Activated naive CD8-positive, alpha-beta T cell treated with anti-CD3 and anti-CD28 coated beads, Interleukin-2, amount 50 U/mL, for 24 hours (primary cell): ENCODE measurements around the gene SPG11.

Source experiments
- ATAC-seq: fragments of 150-1000 bp; cut with Tn5 transposase; one replicate; pipeline ENCODE4 v1.10.0; 2021
- DNase-seq: peaks from one replicate; pipeline ENCODE4 v3.0.0; 2021
- H3K27ac Mint-ChIP-seq: one replicate; pipeline ENCODE4 v1.8.0; 2021; ENCODE audit warnings: mild to moderate bottlenecking, mixed read lengths
- H3K27me3 Mint-ChIP-seq: one replicate; pipeline ENCODE4 v1.8.0; 2021; ENCODE audit warnings: mixed read lengths
- H3K36me3 Mint-ChIP-seq: one replicate; pipeline ENCODE4 v1.8.0; 2021; ENCODE audit warnings: low read depth, mixed read lengths
- H3K4me1 Mint-ChIP-seq: one replicate; pipeline ENCODE4 v1.8.0; 2021; ENCODE audit warnings: mixed read lengths
- H3K4me3 Mint-ChIP-seq: one replicate; pipeline ENCODE4 v1.8.0; 2021; ENCODE audit warnings: mild to moderate bottlenecking, moderate library complexity, mixed read lengths
- H3K9me3 Mint-ChIP-seq: one replicate; pipeline ENCODE4 v1.8.0; 2021; ENCODE audit warnings: mixed read lengths

Gene SPG11

DNA sequence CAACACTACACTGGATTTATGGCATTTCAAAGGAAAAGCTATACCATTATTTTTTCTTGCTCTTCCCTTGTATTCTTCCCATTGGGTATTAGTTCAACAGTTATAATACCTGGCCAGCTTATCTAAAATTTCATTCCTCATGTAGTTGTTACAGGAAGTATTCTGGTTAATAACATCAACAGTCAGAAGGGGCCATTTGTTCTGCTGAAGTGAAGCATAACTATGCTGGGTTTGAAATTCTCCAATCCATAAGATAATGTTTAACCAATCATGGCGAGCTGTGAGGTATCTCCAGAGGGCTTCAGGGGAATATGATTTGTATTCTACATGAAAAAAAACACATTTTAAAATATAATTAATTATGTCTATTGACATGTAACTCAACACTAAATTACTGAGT lies 43.4 kb downstream of the SPG11 start:
- no peaks in the 10 kb centered on the region for H3K9me3 Mint-ChIP-seq
- H3K4me1 Mint-ChIP-seq: peaks cover 6% of the 10 kb centered on the region
- H3K4me3 Mint-ChIP-seq: no peak overlapping the region
- no peak overlapping the region for H3K27ac Mint-ChIP-seq
- no peak for ATAC-seq
- peaks cover 39% of the 10 kb centered on the region for H3K36me3 Mint-ChIP-seq
- no peaks in the 10 kb centered on the region for H3K27me3 Mint-ChIP-seq
- DNase-seq: no peak

DNA sequence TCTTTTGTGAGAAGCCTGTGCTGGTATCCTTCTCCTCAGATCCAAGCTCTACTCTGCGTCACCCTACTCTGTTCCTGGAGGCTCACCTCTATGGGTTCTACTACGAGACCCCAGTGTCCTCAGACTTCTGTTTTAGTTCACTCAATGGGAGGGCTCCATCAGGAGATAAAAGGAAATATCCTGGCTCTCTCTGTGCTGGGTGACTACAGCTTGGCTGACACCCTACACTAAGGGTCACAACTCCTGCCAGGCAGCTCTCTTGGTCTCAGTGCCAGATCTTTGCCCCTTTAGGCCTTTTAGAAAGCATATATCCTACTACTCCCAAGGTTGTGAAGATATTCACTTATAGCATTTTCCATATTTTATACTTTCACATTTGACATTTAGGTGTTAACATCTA lies 46.5 kb downstream of the SPG11 start:
- DNase-seq (no peak), ATAC-seq (no peak)
- no peaks in the 10 kb centered on the region for H3K9me3 Mint-ChIP-seq
- no peaks in the 10 kb centered on the region for H3K4me1 Mint-ChIP-seq
- no peak overlapping the region for H3K4me3 Mint-ChIP-seq
- no peaks in the 10 kb centered on the region for H3K27me3 Mint-ChIP-seq
- H3K27ac Mint-ChIP-seq: no peak overlapping the region
- peaks cover 44% of the 10 kb centered on the region for H3K36me3 Mint-ChIP-seq

DNA sequence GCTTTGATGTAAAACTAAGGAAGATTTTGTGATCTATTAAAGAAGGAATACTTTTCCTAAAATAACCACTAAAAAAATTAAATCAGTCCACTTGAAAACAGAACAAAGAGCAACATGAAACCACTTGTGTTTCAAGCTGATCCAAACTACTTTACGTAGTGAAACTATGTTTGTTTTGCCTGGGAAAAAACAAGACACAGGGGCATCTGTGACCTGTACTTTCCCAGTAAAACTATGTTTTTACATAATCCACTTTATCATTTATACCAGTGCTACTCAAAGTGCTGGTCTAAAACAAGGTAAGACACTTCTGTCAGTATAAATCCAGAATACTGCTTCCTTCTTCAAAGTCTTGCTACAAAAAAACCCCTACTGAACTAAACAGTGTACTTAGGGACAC lies 56.7 kb downstream of the SPG11 start:
- no peaks in the 10 kb centered on the region for H3K27me3 Mint-ChIP-seq
- H3K27ac Mint-ChIP-seq: peak overlapping the region; percentile 11
- no peak for DNase-seq
- no peak overlapping the region for H3K4me3 Mint-ChIP-seq
- no peaks in the 10 kb centered on the region for H3K9me3 Mint-ChIP-seq
- no peaks in the 10 kb centered on the region for H3K4me1 Mint-ChIP-seq
- peaks cover 54% of the 10 kb centered on the region for H3K36me3 Mint-ChIP-seq
- no peak for ATAC-seq

DNA sequence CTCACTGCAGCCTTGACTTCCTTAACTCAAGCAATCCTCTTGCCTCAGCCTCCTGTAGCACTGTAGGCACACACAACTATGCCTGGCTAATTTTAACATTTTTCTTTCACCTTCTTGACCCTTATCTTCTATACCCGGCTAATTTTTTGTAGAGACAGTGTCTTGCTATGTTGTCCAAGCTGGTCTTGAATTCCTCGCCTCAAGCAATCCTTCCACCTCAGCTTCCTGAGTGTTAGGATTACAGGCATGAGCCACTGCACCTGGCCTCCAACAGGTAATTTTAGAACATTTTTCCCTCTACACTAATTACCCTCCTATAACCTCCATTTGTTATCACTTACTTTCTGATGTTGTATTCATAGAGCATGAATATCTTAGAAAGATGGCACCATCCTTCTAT lies 60.3 kb downstream of the SPG11 start:
- DNase-seq (no peak), ATAC-seq (no peak)
- Mint-ChIP-seq H3K27ac (no peak overlapping the region), H3K4me1 (peaks cover 9% of the 10 kb centered on the region), H3K9me3 (no peaks in the 10 kb centered on the region), H3K4me3 (no peak overlapping the region), H3K27me3 (no peaks in the 10 kb centered on the region), H3K36me3 (peaks cover 54% of the 10 kb centered on the region)

DNA sequence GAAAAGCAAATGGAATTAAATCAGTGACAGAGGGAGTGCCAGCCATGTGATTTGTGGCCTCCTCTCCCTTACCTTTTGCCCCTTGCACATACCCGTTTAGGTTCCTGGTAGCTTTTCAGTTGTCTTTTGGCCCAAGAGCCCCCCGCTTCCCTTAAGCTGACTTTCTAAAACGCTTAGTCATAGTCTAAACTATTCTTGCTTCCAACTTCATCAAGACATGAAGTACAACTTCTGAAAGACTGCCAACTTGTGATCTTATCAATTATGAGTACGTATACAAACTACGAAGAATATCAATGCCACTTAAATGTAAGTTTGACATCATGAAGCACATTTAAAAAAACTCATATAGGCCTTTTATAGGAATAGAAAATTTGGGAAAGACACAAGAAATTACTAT lies 64.6 kb downstream of the SPG11 start:
- no peak overlapping the region for H3K4me3 Mint-ChIP-seq
- ATAC-seq (no peak), DNase-seq (no peak)
- H3K36me3 Mint-ChIP-seq: peaks cover 50% of the 10 kb centered on the region
- H3K4me1 Mint-ChIP-seq: peaks cover 28% of the 10 kb centered on the region
- H3K9me3 Mint-ChIP-seq: no peaks in the 10 kb centered on the region
- no peaks in the 10 kb centered on the region for H3K27me3 Mint-ChIP-seq
- peak overlapping the region; percentile 14 for H3K27ac Mint-ChIP-seq

DNA sequence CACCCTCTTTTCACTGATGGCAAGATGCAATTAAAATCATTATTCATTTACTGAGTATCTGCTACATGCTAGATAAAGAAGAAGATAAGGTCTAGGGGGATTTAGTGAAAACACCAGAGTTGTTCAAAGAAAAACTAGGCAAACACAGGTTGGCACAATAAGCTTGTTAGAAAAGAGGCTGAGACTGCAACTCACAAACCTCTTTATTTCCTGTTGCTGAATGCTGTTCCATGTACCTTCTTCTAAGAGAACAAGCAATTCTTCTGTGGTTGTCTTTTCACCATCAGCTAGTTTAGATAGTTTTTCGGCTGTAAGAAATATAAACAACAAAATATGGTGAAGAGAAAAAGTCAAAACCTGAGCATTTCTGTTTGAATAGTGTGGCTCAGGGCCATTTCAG lies 65.4 kb downstream of the SPG11 start:
- H3K9me3 Mint-ChIP-seq: no peaks in the 10 kb centered on the region
- H3K36me3 Mint-ChIP-seq: peaks cover 49% of the 10 kb centered on the region
- DNase-seq (no peak), ATAC-seq (no peak)
- H3K4me1 Mint-ChIP-seq: peaks cover 32% of the 10 kb centered on the region
- no peaks in the 10 kb centered on the region for H3K27me3 Mint-ChIP-seq
- peak overlapping the region; percentile 14 for H3K27ac Mint-ChIP-seq
- no peak overlapping the region for H3K4me3 Mint-ChIP-seq

DNA sequence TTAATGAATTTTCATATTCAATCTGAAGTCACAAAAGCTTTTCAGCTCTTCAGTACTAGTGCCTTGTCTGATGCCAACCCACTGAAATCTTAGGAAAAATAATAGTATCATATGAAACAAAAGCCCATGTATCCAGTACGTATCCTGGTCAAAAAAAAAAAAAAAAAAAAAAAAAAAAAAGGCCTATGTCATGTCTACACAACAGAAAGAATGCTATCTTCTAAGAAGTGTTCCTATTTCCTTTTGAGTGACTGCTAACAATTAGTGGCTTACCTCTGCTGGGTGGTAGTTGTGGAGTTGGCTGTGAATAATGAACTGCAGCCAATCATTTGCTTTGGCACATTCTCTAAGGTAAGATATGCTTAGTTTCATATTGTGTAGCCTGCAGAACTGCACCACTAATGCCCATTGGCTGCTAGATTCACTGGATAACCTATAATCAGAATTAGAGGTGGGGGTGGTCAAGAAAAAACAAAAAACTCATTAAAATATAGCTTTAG lies 66.9 kb downstream of the SPG11 start:
- no peak for DNase-seq
- H3K4me3 Mint-ChIP-seq: no peak overlapping the region
- H3K4me1 Mint-ChIP-seq: peaks cover 32% of the 10 kb centered on the region
- H3K27me3 Mint-ChIP-seq: no peaks in the 10 kb centered on the region
- H3K36me3 Mint-ChIP-seq: peaks cover 42% of the 10 kb centered on the region
- no peak for ATAC-seq
- H3K27ac Mint-ChIP-seq: no peak overlapping the region
- no peaks in the 10 kb centered on the region for H3K9me3 Mint-ChIP-seq

DNA sequence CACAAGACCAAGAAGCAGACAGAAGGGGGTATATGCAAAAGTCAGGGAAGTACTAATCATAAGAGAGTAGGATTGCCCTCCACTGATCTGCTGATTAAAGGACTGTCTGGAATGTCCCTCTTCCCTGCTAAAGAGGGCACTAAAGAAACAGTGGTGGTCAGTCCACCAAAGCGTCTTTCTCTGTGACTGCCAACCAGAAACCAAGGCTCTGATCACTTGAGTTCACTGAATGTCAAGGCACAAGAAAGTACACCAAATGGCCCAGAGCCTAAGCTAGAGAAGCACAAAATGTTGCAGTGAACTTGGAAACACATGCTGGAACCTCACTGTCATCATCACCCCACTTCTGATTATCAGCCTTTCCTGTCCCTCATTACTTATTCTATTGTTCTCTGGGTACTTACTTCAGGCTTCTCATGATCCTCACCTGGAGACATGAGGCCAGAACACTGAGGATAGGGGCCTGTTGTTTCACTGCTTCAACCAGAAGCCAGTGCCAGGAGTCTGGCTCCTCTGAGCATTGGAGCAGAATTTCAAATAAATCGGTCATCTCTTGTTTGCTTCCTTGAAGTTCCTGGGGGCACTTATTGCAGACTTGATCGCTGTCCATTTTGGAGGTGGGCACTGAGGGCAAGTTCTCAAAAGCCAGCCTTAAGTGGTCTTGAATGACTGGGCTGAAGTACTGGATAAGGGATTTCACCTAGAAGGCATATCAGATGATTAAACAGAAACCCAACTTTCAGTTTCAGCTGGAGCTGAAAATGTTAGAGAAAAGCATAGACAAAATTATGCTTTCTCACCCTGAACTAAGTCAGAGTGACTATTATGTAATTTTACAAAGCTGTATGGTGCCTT lies 67.6 kb downstream of the SPG11 start:
- Mint-ChIP-seq H3K27ac (peak overlapping the region; percentile 46), H3K4me1 (peaks cover 32% of the 10 kb centered on the region), H3K9me3 (no peaks in the 10 kb centered on the region), H3K36me3 (peaks cover 42% of the 10 kb centered on the region), H3K27me3 (no peaks in the 10 kb centered on the region), H3K4me3 (no peak overlapping the region)
- peak; percentile 25 for ATAC-seq
- no peak for DNase-seq

DNA sequence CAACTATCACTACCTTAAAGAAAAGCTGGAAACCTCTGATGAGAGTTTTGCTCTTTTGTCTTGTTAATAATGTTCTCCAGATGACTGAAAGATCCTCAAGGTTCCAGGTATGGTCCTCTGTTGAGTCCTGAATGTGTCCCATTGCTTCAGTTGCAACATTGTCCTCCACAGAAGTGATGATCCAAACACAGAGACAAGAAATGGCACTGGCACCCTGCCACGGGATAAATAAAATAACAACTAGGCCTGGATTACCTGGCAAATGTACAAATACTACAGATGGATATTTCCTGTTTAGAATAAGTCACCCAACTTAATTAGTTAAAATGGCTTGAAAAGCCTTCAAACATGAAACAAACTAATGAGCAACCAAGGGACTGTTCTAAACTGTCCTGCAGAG lies 68.2 kb downstream of the SPG11 start:
- Mint-ChIP-seq H3K4me1 (peaks cover 32% of the 10 kb centered on the region), H3K27me3 (no peaks in the 10 kb centered on the region), H3K27ac (no peak overlapping the region), H3K4me3 (no peak overlapping the region), H3K9me3 (no peaks in the 10 kb centered on the region), H3K36me3 (peaks cover 43% of the 10 kb centered on the region)
- ATAC-seq: no peak
- DNase-seq: no peak

DNA sequence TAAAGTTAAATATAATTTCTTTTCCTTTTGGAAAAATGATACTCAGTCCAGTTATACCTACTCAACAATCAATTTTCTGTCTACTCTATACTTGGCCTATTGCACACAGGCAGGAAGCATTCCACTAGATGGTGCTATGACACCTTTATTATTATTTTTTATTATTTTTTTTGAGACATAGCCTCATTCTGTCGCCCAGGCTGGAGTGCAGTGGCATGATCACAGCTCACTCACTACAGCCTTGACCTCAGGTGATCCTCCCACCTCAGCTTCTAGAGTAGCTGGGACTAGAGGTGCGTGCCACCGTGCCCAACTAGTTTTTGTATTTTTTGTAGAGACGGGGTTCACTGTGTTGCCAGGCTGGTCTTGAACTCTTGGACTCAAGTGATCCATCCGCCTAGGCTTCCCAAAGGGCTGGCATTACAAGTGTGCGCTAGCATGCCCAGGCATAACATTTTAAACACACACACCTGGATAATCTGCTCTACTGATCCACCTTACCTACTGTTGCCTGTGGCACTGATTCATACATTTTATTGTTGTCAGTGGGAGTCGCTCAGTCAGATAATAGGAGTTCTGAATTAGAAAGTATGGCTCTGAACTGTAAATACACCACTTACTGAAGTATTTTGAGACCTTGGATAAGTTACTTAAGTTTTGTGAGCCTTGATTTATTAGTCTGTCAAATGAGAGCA lies 70.3 kb downstream of the SPG11 start:
- no peaks in the 10 kb centered on the region for H3K27me3 Mint-ChIP-seq
- peak overlapping the region; percentile 22 for H3K27ac Mint-ChIP-seq
- H3K4me3 Mint-ChIP-seq: no peak overlapping the region
- ATAC-seq (peak; percentile 71), DNase-seq (no peak)
- H3K4me1 Mint-ChIP-seq: peaks cover 24% of the 10 kb centered on the region
- H3K9me3 Mint-ChIP-seq: no peaks in the 10 kb centered on the region
- peaks cover 42% of the 10 kb centered on the region for H3K36me3 Mint-ChIP-seq

DNA sequence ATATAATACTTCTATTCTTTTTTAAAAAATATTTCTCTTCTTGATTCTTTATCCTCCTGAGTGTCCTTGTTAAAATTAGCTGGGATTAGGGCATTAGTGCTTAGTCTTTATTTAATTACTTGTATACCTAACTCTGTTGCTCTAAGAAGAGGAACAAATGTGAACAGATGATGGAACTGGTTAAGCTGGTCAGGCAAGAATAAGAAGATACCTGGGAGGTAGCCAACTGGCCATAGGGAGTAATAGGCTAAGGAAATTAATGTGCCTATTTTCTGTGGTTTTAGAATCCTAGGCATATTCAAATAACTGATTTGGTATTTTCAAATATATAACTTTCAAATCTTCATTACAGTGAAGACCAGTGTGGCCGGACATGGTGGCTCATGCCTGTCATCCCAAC lies 72.1 kb downstream of the SPG11 start:
- Mint-ChIP-seq H3K36me3 (peaks cover 38% of the 10 kb centered on the region), H3K4me3 (no peak overlapping the region)

DNA sequence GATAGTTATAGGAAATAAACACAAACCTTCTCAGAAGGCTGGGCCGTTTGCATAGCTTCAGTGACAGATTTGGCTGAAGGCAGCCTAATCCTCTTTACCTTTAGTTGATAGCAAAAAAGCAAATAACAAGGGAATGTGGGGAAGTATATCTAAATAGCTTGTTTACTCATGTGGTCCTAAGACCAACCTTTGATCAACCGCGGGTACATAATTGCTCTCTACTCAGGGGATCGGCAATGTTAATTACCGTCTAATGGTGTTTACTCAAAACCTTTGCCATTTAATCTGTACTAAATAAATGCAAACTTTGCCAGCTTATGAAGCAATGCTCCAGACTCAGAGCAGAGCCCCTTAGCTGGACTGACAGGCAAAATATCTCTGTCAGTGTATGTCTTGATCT lies 74.9 kb downstream of the SPG11 start:
- Mint-ChIP-seq H3K27ac (no peak overlapping the region), H3K4me1 (peaks cover 5% of the 10 kb centered on the region), H3K27me3 (no peaks in the 10 kb centered on the region), H3K9me3 (no peaks in the 10 kb centered on the region), H3K4me3 (no peak overlapping the region), H3K36me3 (peaks cover 44% of the 10 kb centered on the region)
- DNase-seq (no peak), ATAC-seq (no peak)

More for the DNA sequence above, 72.1 kb downstream of the SPG11 start:
- ATAC-seq (no peak), DNase-seq (no peak)
- Mint-ChIP-seq H3K27ac (no peak overlapping the region), H3K27me3 (no peaks in the 10 kb centered on the region), H3K9me3 (no peaks in the 10 kb centered on the region), H3K4me1 (peaks cover 13% of the 10 kb centered on the region)

DNA sequence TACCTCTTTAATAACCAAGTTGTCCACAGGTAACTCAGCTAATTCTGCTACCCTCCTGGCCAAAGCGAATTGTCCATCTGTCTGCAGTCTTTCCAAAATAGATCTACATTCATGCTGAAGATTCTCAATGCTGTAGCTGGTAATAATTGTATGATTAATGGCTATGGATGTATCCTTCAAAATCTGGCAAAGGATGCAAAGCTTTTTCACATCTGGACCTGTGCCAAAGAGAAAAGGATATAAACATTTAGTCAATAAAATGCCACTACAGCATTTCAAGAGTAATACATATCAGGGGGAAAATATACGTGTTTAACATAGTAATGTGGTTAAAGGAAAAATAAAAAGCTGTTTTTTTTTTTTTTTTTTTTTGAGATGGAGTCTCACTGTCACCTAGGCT lies 77.8 kb downstream of the SPG11 start:
- H3K27ac Mint-ChIP-seq: no peak overlapping the region

DNA sequence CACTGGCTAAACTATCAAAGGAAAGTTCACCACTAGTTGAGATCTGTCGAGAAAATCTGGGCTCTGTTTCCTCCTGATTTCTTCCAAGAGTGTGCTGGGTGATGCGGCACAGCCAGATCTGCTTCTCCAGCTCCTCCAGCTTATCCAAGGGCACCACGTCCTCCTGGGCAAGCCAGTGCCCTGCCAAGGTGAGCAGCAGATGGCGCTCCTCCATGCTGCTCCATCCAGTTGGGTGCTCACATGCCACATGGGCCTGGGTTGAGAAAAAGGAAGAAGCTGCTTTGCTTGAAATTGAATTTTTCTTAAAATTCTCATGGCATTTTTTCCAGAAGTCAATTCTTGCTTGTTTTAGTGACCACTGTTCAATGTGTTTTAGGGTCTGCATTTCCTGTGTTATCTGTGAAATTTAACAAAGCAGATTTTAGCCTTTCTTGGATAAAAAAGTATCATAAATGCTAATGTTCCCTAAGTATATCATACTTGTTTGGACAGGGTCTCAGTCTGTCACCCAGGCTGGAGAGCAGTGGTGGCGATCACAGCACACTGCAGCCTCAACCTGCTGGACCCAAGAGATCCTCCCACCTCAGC lies 79.2 kb downstream of the SPG11 start:
- Mint-ChIP-seq H3K27me3 (no peaks in the 10 kb centered on the region), H3K4me3 (no peak overlapping the region), H3K36me3 (peaks cover 38% of the 10 kb centered on the region), H3K9me3 (no peaks in the 10 kb centered on the region), H3K27ac (peak overlapping the region; percentile 22), H3K4me1 (peaks cover 2% of the 10 kb centered on the region)
- DNase-seq (peak; percentile 60), ATAC-seq (peak; percentile 91)

More for the DNA sequence above, 77.8 kb downstream of the SPG11 start:
- DNase-seq (no peak), ATAC-seq (no peak)
- H3K9me3 Mint-ChIP-seq: no peaks in the 10 kb centered on the region
- no peak overlapping the region for H3K4me3 Mint-ChIP-seq
- H3K36me3 Mint-ChIP-seq: peaks cover 45% of the 10 kb centered on the region
- H3K27me3 Mint-ChIP-seq: no peaks in the 10 kb centered on the region
- H3K4me1 Mint-ChIP-seq: no peaks in the 10 kb centered on the region

DNA sequence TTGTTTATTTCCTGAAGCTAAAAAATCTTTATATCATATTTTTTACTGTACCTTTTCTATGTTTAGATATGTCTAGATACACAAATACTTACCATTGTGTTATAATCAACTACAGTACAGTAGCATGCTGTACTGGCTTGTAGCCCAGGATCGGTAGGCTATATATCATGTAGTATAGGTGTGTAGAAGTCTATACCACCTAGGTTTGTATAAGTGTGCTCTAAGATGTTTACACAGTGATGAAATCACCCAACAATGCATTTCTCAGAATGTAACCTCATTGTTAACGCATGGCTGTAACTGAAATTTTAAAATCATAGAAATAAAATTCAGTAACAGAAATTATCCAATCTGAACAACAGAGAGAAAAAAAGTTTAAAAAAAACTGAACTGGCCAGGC lies 83.4 kb downstream of the SPG11 start:
- H3K27me3 Mint-ChIP-seq: no peaks in the 10 kb centered on the region
- H3K36me3 Mint-ChIP-seq: peaks cover 25% of the 10 kb centered on the region
- no peak overlapping the region for H3K27ac Mint-ChIP-seq
- no peak for ATAC-seq
- no peaks in the 10 kb centered on the region for H3K9me3 Mint-ChIP-seq
- no peak overlapping the region for H3K4me3 Mint-ChIP-seq
- peaks cover 10% of the 10 kb centered on the region for H3K4me1 Mint-ChIP-seq
- DNase-seq: no peak
